GM21381 (cell line): ENCODE data around the gene NHS.

Experiments used
- ATAC-seq: cut with Tn5 transposase; IDR thresholded peaks from one replicate; pipeline ENCODE4 v1.9.1; 2021; ENCODE audit warnings: mild to moderate bottlenecking, moderate library complexity; ENCODE audit not compliant: unreplicated experiment

NHS gene

DNA sequence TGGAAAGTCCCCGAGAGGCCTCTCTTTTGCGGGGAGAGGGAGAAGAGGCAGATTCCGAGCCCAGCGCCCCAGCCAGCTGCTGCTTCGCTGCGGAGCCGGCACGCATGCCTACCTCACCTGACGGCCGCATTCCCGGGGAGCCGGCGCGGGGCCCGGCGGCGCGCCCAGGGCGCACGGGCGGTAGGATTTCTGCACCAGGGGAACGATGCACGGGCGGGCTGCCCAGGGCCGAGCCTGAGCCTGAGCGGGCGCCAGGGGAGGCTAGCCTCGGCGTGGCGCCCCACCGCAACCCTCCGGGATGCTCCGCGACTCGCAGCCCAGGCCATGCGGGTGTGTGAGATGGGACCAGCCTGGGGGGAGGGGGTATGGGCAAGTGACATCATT, 281.0 kb downstream of the NHS start:
- no peak for ATAC-seq

DNA sequence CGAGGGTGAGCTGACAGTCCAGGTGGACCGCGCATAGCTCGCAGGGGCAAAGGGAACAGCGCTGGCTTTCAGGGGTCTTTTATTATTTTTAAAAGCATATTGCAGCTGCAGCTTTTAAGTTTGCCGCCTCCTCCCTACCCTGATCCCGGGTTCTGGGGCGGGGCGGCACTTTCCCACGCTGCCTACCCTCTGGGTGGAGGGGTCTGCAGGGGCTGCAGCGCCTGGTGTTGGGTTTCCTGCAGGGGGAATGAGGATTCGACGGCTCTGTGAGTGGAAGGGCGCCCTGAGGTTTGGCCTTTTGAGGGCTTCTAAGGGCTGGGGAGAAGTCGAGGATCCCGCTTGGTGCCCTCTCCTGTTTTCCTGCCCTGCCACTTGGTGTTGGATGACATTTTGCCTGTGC, 281.6 kb downstream of the NHS start:
- ATAC-seq, result no peak

DNA sequence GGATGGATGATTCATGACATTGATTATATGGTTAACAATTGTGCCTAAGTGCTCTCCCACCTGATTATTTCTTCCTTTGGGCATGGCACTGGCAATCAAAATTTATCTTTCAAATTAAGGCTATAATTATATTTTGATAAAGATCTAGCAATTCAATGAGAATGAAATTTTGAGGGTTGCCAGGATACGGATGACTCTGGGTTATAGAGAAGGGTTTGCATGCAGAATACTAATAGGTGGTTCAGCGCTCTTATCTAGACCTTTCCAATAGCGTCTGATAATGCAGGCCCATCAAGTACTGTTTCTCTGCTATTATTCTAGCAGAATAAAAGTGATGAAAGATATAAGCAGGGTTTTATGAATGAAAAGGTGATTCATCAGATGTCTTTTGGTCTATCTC, 287.4 kb downstream of the NHS start:
- ATAC-seq, result no peak

DNA sequence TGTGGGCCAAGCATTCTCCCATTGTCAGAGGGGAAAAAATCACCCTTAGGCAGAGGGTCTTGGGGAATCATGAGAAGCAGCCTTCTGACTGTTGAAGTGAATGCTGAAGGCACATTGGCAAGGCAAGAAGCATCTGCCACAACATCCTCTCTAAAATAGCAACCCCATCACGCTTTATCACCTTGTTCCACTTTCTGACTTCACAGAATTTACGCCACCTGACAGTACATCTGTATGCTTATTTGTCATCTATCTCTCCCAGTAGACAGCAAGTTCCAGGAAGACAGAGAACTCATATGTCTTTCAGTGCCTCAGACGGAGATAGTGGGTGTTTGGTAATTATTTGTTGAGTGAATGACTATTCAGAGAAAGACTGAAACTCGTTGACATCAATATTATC, 293.9 kb downstream of the NHS start:
- no peak for ATAC-seq

DNA sequence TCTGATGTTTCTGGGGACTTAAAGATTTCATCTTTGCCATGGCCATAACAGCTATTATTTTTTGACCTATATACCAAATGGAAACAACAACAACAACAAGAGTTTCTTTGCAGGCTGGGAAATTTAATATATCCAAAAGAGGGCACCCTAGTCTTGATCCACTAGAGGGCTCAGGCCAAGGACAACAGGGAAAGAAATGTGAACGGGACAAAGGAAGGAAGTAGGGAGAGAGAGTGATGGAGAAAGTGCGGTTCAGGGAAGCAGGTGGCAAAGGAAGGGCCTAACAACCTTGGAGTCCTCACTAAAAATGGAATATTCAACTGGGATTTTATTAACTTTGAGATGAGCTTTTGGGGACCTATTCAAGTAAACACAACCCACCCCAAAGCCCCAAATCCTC, 294.5 kb downstream of the NHS start:
- ATAC-seq, result no peak

DNA sequence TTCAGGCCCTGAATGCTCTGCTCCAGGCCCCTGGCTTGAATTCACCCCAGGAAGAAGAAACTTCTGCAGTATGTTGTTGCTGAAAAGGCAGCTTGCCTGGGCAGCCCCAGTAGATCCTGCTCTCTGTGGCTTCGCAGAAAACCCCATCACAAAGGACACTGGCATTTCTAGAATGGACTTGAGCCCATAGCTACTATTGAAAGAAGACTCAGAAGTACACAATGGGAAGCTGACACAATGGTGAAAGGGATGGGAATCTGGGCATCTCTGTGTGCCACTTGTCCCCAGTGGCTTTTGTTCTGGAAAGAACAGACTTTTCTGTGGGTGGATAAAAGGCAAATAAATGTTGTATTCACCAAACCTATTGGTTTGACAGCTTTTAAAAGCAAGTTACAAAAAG, 294.9 kb downstream of the NHS start:
- ATAC-seq, result no peak

DNA sequence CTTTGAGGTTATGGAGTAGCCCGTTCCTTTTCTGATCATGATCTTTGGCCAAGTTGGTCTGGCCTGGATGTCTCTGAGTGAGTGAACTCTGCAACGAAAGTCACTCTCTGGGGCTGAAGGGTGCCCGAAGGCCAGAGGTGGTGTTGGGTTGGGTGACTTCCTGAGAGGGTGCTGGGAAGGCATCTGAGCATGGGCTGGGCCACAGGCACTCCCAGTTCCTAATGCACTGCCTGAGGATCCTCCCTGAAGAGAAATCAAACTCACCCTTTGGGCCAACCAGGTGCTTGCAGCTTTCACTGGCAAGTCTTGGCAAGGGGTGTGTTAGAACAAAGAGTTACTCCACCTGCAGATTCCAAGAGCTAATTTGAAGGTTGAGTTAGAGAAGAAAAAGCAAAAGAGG, 295.9 kb downstream of the NHS start:
- ATAC-seq, result no peak

DNA sequence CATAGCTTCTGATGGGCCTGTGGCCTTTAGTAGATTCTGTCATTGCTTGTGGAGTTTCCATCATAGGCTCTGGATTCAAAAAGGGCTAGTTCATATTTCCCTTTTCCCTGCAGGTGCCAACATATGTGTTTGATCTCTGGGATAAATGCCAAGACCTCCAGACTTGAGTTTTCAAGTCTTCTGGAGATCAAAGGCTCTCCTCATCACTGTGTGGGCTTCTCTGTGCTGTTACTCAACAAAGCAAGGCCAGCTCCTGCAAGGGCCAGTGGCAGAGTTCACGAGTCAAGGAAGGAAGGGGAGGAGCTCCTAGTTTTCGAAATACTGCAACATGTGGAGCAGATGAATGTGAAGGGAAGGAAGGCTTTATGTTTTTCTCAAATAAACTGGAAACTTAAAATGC, 299.6 kb downstream of the NHS start:
- no peak for ATAC-seq

DNA sequence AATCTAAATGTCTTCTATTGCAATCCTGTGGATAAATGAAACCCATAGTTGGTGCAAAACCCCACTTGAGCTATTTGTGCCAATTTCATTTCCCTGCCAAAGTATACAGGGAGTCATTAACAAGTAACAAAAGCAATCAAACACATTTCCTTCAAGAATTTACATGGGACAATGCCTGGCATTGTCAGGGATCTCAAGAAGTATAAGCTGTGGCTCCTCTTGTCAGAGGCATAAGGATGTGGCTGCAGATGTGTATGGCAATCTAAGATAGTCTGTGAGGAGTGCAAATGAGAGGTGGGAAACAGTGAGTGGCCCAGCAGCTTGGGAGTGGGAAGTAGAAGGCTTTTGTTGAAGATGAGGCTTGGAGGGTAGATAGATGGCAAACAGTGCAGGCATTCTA, 304.3 kb downstream of the NHS start:
- no peak for ATAC-seq

DNA sequence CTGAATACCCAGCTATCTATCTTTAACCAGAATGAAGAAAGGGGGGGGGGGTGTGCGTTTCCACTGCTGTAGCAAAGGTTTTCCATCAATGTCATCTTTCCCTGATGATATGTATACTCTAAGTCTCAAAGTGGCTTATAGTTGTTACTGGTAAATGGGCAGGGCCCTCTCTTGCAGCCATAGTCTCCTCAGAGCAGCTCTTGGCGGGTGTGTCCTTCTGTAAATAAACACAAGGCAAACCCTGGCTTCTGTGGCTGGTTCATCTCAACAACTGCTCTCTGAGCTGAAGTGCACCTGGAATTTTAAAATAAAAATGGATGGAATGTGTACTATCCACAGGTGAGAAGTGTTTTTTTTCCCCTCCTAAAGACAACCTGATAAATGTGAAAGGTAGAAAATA, 304.8 kb downstream of the NHS start:
- no peak for ATAC-seq

DNA sequence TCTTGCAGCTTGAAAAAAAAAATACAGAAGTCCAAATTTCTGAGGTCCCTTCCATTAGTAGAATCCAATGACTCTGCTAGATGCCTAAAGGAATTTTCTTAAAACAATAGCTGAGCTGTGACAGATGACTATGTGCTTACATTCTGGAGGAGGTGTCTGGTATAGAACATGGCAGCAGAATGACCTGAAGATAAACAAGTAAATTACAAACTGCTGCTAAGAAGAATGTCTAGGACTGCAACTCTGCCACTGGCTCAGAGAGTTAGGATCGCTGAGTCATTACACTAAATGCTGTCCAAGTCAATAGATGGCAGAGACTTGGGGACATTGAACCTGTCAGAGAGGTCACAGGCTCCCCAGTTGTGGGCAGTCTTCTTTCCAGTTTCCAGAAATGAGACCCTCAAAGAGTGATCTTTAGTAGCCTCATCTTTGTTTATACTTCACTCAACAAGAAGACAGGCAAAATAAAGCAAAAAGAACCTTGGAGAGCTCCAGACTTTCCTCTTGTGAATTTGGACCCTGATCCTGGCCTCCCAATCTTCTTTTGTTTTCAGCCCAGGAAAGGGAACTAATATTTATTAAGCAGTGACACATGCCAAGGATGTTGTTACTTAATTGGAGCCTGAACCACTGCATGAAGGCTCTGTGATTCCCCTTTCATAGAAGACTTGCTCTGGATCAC, 305.9 kb downstream of the NHS start:
- ATAC-seq, result no peak

DNA sequence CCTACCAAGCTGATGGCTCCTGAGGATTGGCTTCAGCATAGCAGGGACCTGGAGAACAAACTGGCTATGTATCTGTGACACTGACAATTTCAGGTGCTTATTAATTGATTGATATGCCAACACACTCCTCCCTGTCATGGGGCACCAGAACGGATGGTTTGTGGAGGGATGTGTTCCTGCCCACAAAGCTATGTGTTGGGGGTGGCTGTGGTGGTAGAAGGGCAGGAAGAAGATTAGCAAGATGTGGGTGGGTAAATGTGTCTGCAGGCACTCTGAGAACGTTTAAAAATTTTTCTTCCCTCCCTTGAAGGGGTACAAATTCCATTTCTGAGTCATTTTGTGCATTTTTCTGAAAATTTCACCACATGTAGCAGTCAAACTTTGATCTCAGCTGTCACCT, 307.3 kb downstream of the NHS start:
- ATAC-seq, result no peak

DNA sequence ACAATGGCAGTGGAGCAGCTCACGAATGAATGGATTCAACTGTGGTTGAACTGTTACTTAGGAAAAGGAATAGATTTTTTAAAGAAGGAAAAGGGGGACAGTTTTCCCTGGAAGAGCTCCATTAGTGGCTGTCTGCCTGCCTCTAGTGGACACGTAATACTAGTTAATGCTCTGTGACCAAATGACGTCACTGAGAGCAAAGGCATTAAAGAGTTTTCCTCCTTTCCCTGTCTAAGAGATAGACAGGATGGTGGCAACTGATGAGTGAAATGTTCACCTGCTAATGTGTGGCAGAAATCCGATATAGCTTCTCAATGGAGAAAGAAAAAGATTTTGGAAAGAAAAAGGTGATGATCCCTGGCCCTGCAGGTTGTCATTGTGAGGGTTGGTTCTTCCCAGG, 310.0 kb downstream of the NHS start:
- no peak for ATAC-seq

DNA sequence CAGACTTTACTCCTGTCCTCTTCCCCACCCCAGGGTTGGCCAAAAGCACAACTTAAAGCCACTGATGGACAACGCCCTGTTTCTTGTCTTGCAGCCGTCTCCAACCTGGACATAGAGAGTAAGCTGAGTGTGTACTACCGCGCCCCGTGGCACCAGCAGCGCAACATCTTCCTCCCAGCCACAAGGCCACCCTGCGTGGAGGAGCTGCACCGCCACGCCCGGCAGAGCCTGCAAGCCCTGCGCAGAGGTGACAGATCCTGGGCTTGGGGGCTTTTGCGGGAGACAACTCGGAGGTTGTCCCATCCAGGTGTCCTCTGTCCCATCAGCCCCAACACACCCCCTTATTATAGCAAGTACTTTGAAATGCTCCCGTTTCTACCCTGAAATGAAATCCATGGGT, 312.6 kb downstream of the NHS start:
- no peak for ATAC-seq

DNA sequence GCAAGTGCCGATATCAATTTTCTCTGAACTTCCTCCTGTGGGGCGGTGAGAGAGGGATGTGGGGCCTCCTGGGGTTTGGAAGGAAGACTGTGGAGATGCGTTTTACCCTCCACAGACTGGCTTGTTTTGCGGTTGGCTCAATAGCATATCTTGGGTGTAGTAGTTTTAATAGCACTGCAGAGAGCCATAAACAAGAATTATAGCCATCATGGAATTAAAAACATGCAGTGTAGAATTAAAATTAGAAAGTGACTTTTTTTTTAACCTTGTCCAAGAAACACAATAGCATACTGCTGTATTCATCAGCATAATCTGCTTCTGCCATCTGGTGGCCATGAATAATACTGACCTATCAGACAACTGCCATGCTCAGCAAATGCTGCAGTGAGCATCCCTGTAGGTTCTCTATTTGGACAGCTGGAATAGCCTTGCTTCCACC, 315.0 kb downstream of the NHS start:
- peak; percentile 60 for ATAC-seq

DNA sequence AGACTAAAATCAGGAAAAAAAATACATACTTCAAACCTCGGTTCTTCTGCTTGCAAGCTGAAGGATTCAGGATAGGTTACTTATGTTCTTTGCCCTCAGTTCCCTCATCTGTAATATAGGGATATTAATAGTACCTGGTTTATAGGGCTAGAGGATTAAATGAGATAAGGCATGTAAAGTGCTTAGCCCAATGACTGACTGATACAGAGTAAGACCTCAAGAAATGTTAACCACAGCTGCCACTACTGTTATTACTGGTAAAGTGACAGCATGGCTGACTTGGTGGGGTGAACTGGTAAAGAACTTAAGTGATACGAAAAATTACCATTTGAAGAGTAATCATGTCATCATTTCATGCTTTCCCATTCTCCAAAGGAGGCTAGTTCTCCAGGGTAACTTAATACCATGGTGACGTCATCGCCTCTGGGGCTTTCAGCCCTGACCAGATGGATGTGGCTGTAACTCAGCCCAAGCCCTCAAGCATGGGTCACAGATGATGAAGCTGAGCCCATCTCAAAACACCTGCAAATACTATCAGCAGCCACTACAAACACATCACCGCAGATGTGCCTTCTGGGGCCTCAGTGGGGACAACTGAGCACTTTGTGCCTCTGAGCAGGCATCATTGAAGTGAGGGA, 317.8 kb downstream of the NHS start:
- ATAC-seq, result no peak

DNA sequence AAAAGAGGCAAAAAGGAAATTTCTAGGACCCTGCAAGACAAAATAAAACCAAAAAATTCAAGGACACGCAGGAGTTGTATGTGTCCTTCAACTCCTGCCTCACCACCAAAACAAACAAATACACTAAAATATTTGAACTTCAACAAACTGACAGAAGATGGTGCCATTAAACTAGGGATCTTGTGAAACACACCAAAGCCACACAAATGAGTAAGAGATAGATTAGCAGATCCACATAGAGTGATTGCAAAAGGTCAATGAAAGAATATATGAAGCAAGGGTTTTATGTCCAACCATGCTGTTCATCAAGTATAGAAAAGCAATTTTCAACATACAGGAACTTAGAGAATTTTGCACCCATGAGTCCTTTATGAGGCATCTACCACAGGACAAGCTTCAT, 322.2 kb downstream of the NHS start:
- no peak for ATAC-seq

DNA sequence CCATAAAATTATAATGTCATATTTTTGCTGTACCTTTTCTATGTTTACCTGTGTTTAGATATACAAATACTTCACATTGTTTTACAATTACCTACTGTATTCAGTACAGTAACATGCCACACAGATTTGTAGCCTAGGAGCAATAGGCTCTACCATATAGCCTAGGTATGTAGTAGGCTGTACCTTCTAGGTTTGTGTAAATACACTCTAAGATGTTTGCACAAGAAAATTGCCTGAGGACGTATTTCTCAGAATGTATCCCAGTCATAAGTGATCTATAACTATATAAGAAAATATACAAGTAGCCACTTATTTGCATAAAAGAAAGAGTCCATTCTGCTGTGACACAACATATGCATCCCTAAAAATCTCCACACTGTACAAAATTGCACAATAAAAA, 326.0 kb downstream of the NHS start:
- no peak for ATAC-seq

DNA sequence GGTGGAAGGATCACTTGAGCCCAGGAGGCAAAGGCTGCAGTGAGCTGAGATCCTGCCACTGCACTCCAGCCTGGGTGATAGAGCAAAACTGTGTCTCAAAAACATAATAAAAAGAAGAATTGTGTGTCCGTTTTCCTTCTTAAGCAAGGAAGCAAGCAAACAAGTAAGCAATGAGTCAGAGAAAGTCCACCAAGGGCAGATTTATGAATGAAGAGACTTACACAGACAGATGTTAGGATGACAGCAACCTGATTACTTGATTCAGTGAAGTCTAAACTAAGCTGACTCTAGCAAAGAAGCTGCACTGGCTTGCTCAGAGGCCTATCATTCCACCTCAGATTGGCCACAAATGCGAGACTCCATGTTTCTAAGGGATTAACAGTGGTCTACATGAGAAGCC, 328.2 kb downstream of the NHS start:
- no peak for ATAC-seq

DNA sequence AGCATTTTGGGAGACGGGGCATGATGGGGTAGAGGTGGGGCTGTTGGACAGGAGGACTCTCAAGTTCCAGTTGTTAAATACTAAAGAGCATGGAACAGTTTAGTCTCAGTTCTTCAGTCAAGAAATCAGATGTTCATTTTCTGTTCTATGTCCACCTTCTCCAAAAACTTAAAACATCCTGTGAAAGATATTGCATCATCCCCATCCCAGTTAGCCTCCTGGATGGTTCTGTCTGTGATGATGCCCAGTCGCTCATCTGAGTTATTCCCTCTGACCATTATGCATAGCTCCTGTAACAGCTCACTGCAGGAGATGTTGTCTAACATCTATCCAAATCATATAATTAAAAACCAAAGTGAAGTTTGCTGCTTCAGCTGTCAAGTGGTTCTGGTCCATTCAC, 330.2 kb downstream of the NHS start:
- ATAC-seq, result no peak

DNA sequence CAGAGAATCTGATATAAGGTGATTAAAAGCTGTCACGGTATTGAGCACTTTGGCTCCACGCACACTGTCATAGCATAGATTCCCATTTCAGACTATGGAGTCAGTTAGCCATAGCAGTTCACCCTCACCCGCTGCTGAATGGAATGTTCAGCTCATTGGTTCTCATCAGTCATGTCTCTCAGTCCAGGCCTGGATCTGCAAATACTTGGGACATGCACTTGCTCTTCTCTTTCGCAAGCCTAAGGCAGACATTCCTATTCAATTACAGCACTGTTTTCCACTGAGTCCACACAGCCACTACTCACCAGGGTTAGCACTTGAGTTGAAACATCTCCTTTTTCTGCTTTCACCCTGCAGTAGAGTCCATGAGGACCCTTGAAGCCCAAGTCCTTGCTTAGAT, 331.7 kb downstream of the NHS start:
- ATAC-seq, result no peak

DNA sequence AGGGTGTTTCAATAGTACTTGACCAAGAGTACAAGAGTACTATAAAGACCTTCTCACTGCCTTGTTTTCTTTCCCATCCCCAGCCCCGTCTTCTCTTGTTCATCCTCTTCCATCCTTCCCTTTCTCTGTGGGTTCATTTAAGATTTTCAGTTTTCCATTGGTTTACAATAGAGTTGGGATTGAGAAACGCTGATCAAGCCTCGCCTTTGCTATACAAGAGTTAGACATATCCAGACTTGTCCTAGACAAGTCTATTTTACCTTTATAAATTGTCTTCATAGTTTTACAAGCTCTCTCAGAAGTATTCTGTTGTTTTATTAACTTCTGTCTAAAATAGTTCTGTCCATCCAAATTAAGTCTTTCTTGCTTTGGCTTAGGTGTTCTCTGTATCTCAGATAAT, 332.7 kb downstream of the NHS start:
- ATAC-seq, result no peak

DNA sequence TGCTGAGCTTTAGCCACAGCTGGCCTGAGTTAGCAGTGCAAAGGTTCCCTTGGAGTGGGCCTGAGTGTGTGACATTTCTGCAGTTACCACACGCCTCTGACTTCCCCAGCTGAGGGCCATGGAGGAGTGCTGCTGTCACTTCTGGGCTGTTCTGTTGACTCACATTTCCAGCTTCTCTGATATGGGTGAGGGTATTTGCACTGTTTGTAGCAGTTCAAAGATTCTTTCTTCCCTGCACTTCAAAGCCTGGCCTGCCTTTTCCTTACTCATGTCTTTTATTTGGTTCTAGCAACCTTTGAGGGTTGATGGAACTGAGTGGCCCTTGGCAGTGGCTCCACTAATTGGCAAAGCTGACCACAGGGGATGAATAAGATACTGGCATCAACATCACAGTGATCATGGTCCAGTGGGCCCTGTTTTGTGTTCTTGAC, 335.9 kb downstream of the NHS start:
- ATAC-seq, result no peak
